ENCODE results near the gene BCL10.
"Not testable (repeated sequence)": the region's sequence is repeated elsewhere in the genome, so short reads cannot be mapped to it uniquely, and the experiment has no call there.

BCL10 gene

GRCh38 chr1:85264150-85264549 is 12.3 kb downstream of the BCL10 start:
- DNase-seq, result no peak

- DNase-seq, result no peak
These were observed 13.4 kb downstream of the BCL10 start for GRCh38 chr1:85262985-85263384.

GRCh38 chr1:85259912-85260274 is 16.5 kb downstream of the BCL10 start:
- DNase-seq, result no peak

- DNase-seq, result peak; percentile 96 to 99 (median 97)
These were observed 17.1 kb downstream of the BCL10 start, which contains the start of gene C1orf52 for GRCh38 chr1:85259118-85259911. Gene C1orf52, minus strand, starts transcription at chr1:85259662. Its CDS starts 29 bp downstream, at chr1:85259633.

- DNase-seq, result peak; percentile 39 to 50 (median 47)
These were observed 17.8 kb downstream of the BCL10 start for GRCh38 chr1:85258536-85259117.

GRCh38 chr1:85249042-85249441 is 27.4 kb downstream of the BCL10 start:
- DNase-seq, result not testable (repeated sequence)

- DNase-seq, result no peak
These were observed 30.5 kb downstream of the BCL10 start for GRCh38 chr1:85245891-85246290.

- no peak for DNase-seq
These were observed 31.0 kb downstream of the BCL10 start for GRCh38 chr1:85245456-85245855.

GRCh38 chr1:85244271-85245061 is 32.0 kb downstream of the BCL10 start:
- no peak for DNase-seq

GRCh38 chr1:85243372-85243771 is 33.1 kb downstream of the BCL10 start:
- no peak for DNase-seq

GRCh38 chr1:85240643-85241042 is 35.8 kb downstream of the BCL10 start:
- no peak for DNase-seq

- peak in 1 of 3 donors; percentile 6 for DNase-seq
These were observed 36.2 kb downstream of the BCL10 start for GRCh38 chr1:85240174-85240601.

GRCh38 chr1:85237613-85238012 is 38.8 kb downstream of the BCL10 start:
- no peak for DNase-seq

- no peak for DNase-seq
These were observed 46.0 kb downstream of the BCL10 start for GRCh38 chr1:85230305-85230977.

- DNase-seq, result no peak
These were observed 46.8 kb downstream of the BCL10 start for GRCh38 chr1:85229574-85230097.

GRCh38 chr1:85228972-85229371 is 47.5 kb downstream of the BCL10 start:
- no peak for DNase-seq

- no peak for DNase-seq
These were observed 50.6 kb downstream of the BCL10 start for GRCh38 chr1:85225624-85226380.

GRCh38 chr1:85224734-85225623 is 51.5 kb downstream of the BCL10 start:
- DNase-seq, result no peak

- DNase-seq, result no peak
These were observed 52.1 kb downstream of the BCL10 start for GRCh38 chr1:85224295-85224694.

- no peak for DNase-seq
These were observed 53.1 kb downstream of the BCL10 start for GRCh38 chr1:85223334-85223733.

- DNase-seq, result no peak
These were observed 55.7 kb downstream of the BCL10 start for GRCh38 chr1:85220756-85221201.

Data from suppressor macrophage treated with lipopolysaccharide for 1 hour (primary cell).